ENCODE results near the gene DENND2D.
"Not testable (repeated sequence)": the region's sequence is repeated elsewhere in the genome, so short reads cannot be mapped to it uniquely, and the experiment has no call there.

The DENND2D gene

DNA sequence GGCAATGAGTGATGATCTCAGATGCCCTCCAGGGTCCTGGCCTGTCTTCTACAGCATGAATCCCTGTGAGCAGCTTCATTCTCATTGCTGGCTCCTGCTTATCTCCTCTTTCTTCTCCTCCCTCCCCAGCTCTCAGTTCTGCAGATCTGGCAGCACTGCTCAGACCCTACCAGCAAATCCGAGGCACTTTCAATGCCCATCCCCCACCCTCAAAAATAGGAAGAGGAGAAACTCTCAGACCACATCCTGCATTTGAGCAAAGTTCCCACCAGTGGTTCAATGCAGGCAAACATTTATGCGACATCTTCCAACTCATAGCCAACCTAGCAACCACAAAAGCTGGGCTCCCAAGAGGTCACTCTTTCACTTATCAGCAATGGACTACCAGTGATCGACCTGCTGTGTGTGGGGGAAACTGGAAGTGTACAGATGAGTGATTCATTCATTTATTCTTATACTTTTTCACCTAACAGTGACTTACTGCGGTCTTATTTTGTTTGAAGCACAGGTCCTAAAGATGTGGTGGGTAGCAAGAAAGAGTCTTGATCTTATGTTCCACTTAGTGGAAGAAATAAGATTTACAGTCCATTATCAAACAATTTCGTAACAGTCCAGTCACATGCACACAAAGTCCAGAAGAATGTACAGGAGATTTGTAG is 21.3 kb upstream of the DENND2D start:
- FAIRE-seq (peak; percentile 98), DNase-seq (ENCODE audit: insufficient read length, low spot score) (no peak)

DNA sequence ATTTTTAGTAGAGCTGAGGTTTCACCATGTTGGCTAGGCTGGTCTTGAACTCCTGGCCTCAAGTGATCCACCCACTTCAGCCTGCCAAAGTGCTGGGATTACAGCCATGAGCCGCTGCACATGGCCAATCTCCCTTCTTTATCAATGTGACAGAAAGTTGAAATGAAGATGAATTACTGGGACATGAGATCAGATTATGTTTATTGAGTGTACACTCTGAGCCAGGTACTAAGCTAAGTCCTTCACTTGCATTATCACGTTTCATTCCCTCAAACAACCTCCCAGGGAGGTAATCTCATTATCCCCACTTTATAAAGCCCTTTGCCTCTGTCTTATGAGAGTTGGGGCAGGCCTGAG is 20.8 kb upstream of the DENND2D start:
- FAIRE-seq, result no peak

DNA sequence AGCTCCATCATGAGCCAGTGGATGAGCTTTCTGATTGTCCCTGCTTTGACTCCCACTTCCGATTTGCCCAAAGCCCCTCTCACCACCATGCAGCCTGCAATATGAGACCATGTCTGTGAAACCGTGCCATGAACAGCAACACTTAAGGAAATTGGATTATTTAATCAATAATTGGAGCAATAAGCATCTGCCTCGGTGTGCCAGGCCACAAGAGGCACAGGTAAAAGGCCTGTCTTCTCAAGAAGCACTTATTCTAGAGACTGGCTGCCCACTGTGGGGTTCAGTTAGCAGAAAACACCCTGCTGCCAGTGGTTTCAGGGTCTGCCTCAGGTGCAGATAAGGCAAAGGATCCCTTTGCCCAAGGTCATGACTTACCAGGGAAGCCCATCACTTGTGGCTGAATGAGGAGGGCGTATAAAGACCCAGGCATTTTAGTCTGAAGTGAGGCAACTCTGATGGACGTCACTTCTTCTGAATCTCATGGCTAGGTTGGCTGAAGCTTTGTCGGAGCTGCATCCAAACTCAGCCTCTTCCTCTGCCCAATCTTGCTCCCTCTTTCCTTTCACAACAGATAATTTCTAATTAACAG is 19.9 kb upstream of the DENND2D start:
- DNase-seq (ENCODE audit: insufficient read length, low spot score), result no peak

More for the DNA sequence above, 20.8 kb upstream of the DENND2D start:
- DNase-seq (ENCODE audit: insufficient read length, low spot score), result no peak

DNA sequence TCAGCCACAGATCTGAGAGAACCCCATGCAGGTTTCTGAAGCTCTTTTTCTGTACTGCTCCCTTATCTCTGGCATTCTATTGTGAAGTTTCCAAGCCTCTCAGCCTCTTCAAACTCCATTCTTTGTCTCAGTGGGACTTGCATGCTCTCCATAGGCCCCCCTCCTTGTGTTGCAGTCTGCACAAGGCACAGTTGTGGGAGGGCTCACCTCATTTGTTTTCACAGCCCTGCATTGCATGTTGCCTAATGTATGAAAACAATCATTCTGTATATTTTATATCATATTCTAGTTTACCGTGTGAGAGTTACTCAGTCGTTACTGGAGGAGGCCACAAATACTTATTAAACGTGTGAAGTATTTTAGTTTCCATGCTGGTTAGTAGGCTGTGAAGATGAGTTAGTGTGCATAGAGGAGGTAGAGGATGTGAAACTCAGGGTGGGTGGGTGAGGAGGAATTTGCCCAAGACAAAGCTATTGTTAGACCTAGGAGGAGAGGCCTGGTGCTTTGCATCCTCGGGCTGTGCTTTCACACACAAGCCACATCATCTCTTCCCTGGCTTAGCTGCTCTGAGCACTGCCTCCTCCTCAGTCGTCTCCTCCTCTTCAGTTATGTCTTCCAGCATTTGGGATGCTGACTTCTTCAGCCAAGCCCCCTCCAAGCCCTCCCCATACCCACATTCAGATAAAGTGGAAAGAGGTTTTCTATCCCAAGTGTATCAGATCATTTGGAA is 19.3 kb upstream of the DENND2D start:
- DNase-seq (ENCODE audit: insufficient read length, low spot score), result no peak
- FAIRE-seq, result peak; percentile 98

More for the DNA sequence above, 19.9 kb upstream of the DENND2D start:
- no peak for FAIRE-seq

- DNase-seq (ENCODE audit: insufficient read length, low spot score) (no peak), FAIRE-seq (peak; percentile 11)
Observed at GRCh38 chr1:111218701-111219556, 18.5 kb upstream of the DENND2D start.

GRCh38 chr1:111217183-111217910 is 16.9 kb upstream of the DENND2D start:
- FAIRE-seq (peak; percentile 35), DNase-seq (ENCODE audit: insufficient read length, low spot score) (no peak)

GRCh38 chr1:111216751-111217150 is 16.3 kb upstream of the DENND2D start:
- no peak for DNase-seq (ENCODE audit: insufficient read length, low spot score)
- FAIRE-seq, result peak; percentile 11

GRCh38 chr1:111215285-111215684 is 14.8 kb upstream of the DENND2D start:
- not testable (repeated sequence) for DNase-seq (ENCODE audit: insufficient read length, low spot score); FAIRE-seq

DNA sequence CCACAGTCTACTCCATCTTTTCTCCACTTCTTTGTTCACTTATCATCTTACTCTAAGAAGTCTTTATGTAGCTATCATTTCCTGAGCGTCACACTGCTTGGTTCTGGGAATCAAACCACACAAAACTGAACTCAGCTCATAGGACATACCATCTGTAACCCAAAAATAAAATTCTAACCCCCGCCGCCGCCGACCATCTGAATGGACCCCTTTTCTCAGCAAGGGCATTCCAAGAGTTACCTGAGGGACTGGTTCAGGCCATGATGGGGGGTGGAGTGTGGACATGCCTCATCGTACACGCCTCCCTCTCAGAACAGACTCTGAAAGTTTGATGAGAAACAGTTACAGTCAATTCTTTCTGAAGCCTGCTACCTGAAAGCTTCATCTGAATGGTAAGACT is 14.4 kb upstream of the DENND2D start:
- DNase-seq (ENCODE audit: insufficient read length, low spot score) (no peak), FAIRE-seq (no peak)

- DNase-seq (ENCODE audit: insufficient read length, low spot score) (no peak), FAIRE-seq (peak; percentile 98)
Observed at GRCh38 chr1:111214074-111214801, 13.8 kb upstream of the DENND2D start.

DNA sequence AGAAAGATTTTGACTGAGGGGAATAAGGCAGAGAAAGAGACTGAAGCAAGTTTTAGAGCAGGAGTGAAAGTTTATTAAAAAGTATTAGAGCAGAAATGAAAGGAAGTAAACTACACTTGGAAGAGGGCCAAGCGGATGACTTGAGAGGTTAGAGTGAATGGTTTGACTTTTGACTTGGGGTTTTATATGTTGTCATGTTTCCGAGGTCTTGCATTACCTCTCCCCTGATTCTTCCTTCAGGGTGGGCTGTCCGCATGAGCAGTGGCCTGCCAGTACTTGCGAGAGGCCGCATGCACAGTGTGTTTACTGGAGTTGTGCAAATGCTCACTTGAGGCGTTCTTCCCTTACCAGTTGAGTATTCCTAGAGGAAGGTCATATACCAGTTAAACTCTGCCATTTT is 13.0 kb upstream of the DENND2D start:
- DNase-seq (ENCODE audit: insufficient read length, low spot score) (no peak), FAIRE-seq (peak; percentile 71)

DNA sequence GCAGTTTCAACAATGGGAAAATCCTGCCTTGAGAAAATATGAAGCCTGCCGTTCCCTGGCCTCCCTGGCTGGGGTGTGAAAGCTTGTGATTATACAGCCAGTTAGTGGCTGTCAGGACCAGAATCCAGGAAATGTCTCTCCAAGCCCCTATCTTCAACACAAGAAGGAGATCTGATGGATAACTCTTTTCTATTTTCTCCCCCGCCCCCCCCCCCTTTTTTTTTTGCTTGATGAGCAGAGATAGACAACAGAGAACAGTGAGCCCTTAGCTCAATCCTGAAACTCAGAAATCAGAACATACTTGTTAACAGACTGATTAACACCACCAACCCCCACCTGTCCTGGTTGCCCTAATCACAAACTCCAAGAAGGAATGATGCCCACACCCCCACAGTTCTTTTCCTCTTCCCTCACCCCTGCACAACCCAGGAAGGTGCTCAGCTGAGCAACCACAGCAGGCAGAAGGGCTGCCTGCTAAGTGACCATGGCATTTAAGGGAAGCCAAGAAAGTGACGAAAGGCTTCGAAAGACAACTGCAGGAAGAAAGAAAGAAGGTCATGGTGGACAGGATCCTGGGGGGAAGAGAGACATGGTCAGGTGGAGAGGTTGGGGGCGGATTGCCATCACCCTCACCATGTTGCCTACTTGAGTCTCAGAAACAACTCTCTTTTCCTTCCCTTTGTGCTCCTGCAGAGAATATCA is 12.3 kb upstream of the DENND2D start:
- DNase-seq (ENCODE audit: insufficient read length, low spot score), result no peak
- peak; percentile 8 for FAIRE-seq

- FAIRE-seq (no peak), DNase-seq (ENCODE audit: insufficient read length, low spot score) (no peak)
Observed at GRCh38 chr1:111211921-111212320, 11.5 kb upstream of the DENND2D start.

DNA sequence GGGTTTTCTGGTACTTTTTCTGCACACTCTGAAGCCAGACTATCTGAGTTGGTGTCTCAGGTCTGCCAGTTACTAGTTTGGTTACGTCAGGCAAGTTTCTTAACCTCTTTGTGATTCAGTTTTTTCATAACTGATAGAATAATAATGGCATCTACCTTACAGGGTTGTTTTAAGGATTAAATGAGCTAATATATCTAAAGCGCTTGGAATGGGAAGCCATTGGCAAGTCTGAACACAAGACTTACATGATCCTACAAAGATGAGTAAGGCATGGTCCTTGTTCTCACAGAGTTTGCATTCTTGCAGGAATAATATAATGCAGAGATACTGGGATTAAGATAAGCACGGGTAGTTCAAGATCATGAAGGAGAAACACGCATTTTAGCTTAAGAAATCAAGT is 9.2 kb upstream of the DENND2D start:
- FAIRE-seq, result no peak
- no peak for DNase-seq (ENCODE audit: insufficient read length, low spot score)

- DNase-seq (ENCODE audit: insufficient read length, low spot score), result no peak
Observed at GRCh38 chr1:111208921-111209320, 8.5 kb upstream of the DENND2D start.

GRCh38 chr1:111205714-111206050 is 5.2 kb upstream of the DENND2D start:
- no peak for FAIRE-seq
- no peak for DNase-seq (ENCODE audit: insufficient read length, low spot score)

More at GRCh38 chr1:111208921-111209320, 8.5 kb upstream of the DENND2D start:
- no peak for FAIRE-seq

DNA sequence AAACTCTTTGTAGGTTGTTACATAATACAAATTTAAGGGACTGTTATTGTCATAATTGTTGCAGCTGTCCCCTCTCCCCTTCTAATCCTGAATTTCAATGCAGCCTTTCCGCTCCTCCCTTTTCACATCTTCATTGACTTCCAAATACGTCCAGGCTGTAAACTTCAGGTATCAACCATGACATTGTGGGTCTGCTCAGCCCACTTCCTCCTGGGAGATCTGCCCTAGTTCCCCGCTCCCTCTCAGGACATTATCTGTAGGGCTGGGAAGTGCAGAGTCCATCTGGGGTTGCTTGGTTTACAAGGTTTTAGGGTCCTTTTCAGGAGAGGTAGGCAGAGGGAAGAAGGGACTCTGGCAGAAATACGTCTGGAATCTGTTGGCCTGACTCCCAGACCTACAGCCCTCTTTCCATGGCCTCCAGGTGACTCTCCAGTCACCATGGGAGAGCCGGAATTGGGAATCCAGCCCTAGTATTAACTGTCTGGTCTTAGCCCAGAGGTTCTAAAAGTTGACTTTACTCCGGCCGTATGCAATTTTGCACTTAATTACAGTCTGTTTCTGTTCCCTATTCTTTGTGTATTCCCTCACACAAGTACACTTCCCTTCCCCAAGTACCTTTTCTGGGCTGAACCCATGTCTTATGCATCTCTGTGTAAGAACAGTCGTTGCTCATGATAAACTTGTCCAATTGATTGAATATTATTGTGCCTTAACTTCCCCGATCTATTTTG is 4.7 kb upstream of the DENND2D start:
- DNase-seq (ENCODE audit: insufficient read length, low spot score) (no peak), FAIRE-seq (peak; percentile 14)

DNA sequence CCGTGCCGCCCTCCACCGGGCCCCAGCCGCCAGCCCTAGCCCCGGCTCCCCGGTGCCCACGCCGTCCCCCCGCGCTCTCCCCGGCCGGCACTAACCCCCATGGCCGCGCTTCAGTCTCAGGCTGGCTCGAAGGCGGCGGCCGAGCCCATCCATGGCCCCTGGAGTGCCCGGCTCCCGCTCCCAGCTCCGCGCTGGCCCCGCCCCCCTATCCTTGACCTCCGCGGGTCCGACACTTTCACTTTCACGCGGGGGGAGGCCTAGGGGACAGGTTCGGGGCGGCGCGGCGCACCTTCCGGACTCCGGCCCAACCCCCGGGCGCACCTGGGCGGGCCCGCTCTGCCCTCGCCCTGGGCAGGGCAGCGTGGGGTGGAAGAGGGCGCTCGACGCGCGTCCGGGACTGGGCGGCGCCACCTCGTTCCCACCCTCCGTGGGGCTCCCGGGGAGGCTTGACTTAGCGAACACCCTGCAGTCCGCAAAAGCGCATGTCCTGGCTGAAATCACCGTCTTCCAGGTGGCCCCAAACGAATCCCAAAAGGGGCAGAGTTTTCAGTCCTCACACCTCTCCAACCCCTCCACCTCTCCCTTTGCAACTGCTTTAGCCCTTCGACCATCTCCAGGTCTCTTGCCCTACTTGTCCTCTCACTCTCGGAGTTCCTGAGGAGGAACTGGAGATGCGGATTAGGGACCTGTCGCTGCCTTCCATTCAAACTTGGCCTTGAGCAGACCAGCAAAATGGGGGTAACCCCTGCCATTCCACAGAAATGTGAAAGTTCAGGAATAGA is 3.9 kb upstream of the DENND2D start:
- FAIRE-seq, result peak; percentile 21
- no peak for DNase-seq (ENCODE audit: insufficient read length, low spot score)
